Esophagus muscularis mucosa (tissue), 4 donors: ENCODE results near the gene GRB14. TPM values are rescaled to one million over a fixed set of nuclear protein-coding genes. Genes with fewer than 3 reads are reported as not detected.

Experiments
- DNase-seq: peaks from one replicate; pipeline ENCODE4 v3.0.0-alpha.2; 2017; ENCODE audit errors: extremely low spot score
- H3K27ac ChIP-seq, 4 donors: fragments of 200-600 bp; sonication (generic); replicated peaks in 1 of 4; 1 replicate in 3 of 4; 2 replicates in 1 of 4; pipeline ENCODE4 v1.5.1; 2016 to 2019; ENCODE audit warnings: mild to moderate bottlenecking in 1 of 4
- H3K27me3 ChIP-seq, 4 donors: fragments of 200-600 bp; sonication (generic); one replicate each; pipeline versions ENCODE4 v1.5.1 to v1.6.0; 2016 to 2019
- H3K36me3 ChIP-seq, 4 donors: fragments of 200-600 bp; sonication (generic); one replicate each; pipeline ENCODE4 v1.5.1; 2016 to 2019
- H3K4me1 ChIP-seq, 4 donors: fragments of 200-600 bp; sonication (generic); one replicate each; pipeline ENCODE4 v1.5.1; 2016 to 2019
- H3K4me3 ChIP-seq, 4 donors: fragments of 200-600 bp; sonication (generic); 1 replicate in 2 of 4; 2 replicates in 2 of 4; pipeline ENCODE4 v1.5.1; 2016 to 2019; ENCODE audit warnings: mild to moderate bottlenecking in 4 of 4, moderate library complexity in 1 of 4
- H3K9me3 ChIP-seq, 4 donors: fragments of 200-600 bp; sonication (generic); 1 replicate in 3 of 4; 2 replicates in 1 of 4; pipeline ENCODE4 v1.5.1; 2016 to 2019
- CTCF ChIP-seq, 3 experiments: fragments of 200-600 bp in 2 of 3; fragments of 450-650 bp in 1 of 3; sonication (generic) in 2 of 3; IDR thresholded peaks; one replicate each; pipeline ENCODE4 v1.5.1; 2017 to 2019; ENCODE audit warnings: antibody characterized with exemption in 3 of 3, mild to moderate bottlenecking in 2 of 3, moderate library complexity in 1 of 3
- EP300 ChIP-seq: sonication (generic); formaldehyde crosslinking; IDR thresholded peaks from one replicate; pipeline ENCODE4 v1.6.1; 2017; ENCODE audit warnings: antibody characterized with exemption
- POLR2A ChIP-seq: fragments of 450-650 bp; IDR thresholded peaks from one replicate; pipeline ENCODE4 v1.6.1; 2017; ENCODE audit warnings: antibody characterized with exemption, moderate library complexity, mild to moderate bottlenecking, low read depth
- POLR2AphosphoS5 ChIP-seq, 2 donors: sonication (generic); formaldehyde crosslinking; IDR thresholded peaks; one replicate each; pipeline ENCODE4 v1.6.1; 2017; ENCODE audit warnings: antibody characterized with exemption in 2 of 2
- WGBS: methylation state at CpG from one replicate; pipeline ENCODE4 v1.1.5; 2018; 5-methylcytosine and 5-hydroxymethylcytosine counted together
- intact Hi-C: fragments of 100-400 bp; cut with DNase I; formaldehyde crosslinking; loops from one replicate; pipeline ENCODE4 v1.15.1; 2023
- total RNA-seq, 4 donors: library from RNA; depleted of rRNA; stranded (reverse); fragments of >200 nt; gene quantifications; one replicate each; pipeline versions ENCODE4 v1.1.0 to v1.2.1, GENCODE V29; 2016

The GRB14 gene
- total RNA-seq, 4 donors from 2014 or later = 3.3 to 6.3 (median 4.3) TPM

- WGBS = 29% methylated on average over 4 of the region's 4 CpGs
- intact Hi-C loops = no loop called here
- H3K27ac ChIP-seq = no peak overlapping the region
- H3K27me3 ChIP-seq = no peaks in the 10 kb centered on the region
- TF ChIP-seq EP300 (no peak), POLR2AphosphoS5 (IDR thresholded peaks at IDR 0.05) (no peak), CTCF (IDR thresholded peaks at IDR 0.05) (no peak), POLR2A (no peak)
- no peaks in the 10 kb centered on the region for H3K4me1 ChIP-seq
- no peak overlapping the region for H3K4me3 ChIP-seq
- H3K36me3 ChIP-seq = no peaks in the 10 kb centered on the region
- no peak for DNase-seq
- no peaks in the 10 kb centered on the region for H3K9me3 ChIP-seq
These were observed 164.7 kb downstream of the GRB14 start for GRCh38 chr2:164456619-164457018.

GRCh38 chr2:164453656-164454305 lies 167.5 kb downstream of the GRB14 start:
- WGBS = 82% methylated on average over 5 of the region's 5 CpGs
- Histone ChIP-seq H3K4me3 (no peak overlapping the region), H3K27ac (no peak overlapping the region), H3K36me3 (no peaks in the 10 kb centered on the region), H3K9me3 (no peaks in the 10 kb centered on the region), H3K4me1 (no peaks in the 10 kb centered on the region), H3K27me3 (no peaks in the 10 kb centered on the region)
- intact Hi-C loops = no loop called here
- TF ChIP-seq CTCF (IDR thresholded peaks at IDR 0.05) (no peak), EP300 (no peak), POLR2A (no peak), POLR2AphosphoS5 (IDR thresholded peaks at IDR 0.05) (no peak)
- DNase-seq = no peak

- Histone ChIP-seq H3K27ac (no peak overlapping the region), H3K4me3 (no peak overlapping the region), H3K27me3 (no peaks in the 10 kb centered on the region), H3K9me3 (no peaks in the 10 kb centered on the region), H3K36me3 (no peaks in the 10 kb centered on the region), H3K4me1 (no peaks in the 10 kb centered on the region)
- TF ChIP-seq EP300 (no peak), CTCF (IDR thresholded peaks at IDR 0.05) (no peak), POLR2AphosphoS5 (IDR thresholded peaks at IDR 0.05) (no peak), POLR2A (no peak)
- no peak for DNase-seq
- intact Hi-C loops = no loop called here
- WGBS = 98% methylated on average over 2 of the region's 2 CpGs
These were observed 171.0 kb downstream of the GRB14 start for GRCh38 chr2:164450278-164450677.

GRCh38 chr2:164449706-164450105 lies 171.6 kb downstream of the GRB14 start:
- Histone ChIP-seq H3K9me3 (no peaks in the 10 kb centered on the region), H3K27me3 (no peaks in the 10 kb centered on the region), H3K4me1 (no peaks in the 10 kb centered on the region), H3K4me3 (no peak overlapping the region), H3K27ac (no peak overlapping the region), H3K36me3 (no peaks in the 10 kb centered on the region)
- intact Hi-C loops = no loop called here
- no peak for TF ChIP-seq POLR2AphosphoS5 (IDR thresholded peaks at IDR 0.05)
- TF ChIP-seq EP300 = no peak
- TF ChIP-seq POLR2A = no peak
- TF ChIP-seq CTCF (IDR thresholded peaks at IDR 0.05) = no peak
- 80% methylated on average over 5 of the region's 5 CpGs for WGBS
- no peak for DNase-seq

GRCh38 chr2:164447660-164448059 lies 173.6 kb downstream of the GRB14 start:
- intact Hi-C loops = no loop called here
- no peaks in the 10 kb centered on the region for H3K4me1 ChIP-seq
- no peak overlapping the region for H3K4me3 ChIP-seq
- 93% methylated on average over 5 of the region's 5 CpGs for WGBS
- H3K36me3 ChIP-seq = no peaks in the 10 kb centered on the region
- no peak for DNase-seq
- no peak overlapping the region for H3K27ac ChIP-seq
- no peaks in the 10 kb centered on the region for H3K9me3 ChIP-seq
- TF ChIP-seq POLR2AphosphoS5 (IDR thresholded peaks at IDR 0.05) (no peak), POLR2A (no peak), EP300 (no peak), CTCF (IDR thresholded peaks at IDR 0.05) (no peak)
- no peaks in the 10 kb centered on the region for H3K27me3 ChIP-seq
